H1 (cell line): ENCODE measurements around the gene DPEP2NB. TPM values are rescaled to one million over a fixed set of nuclear protein-coding genes. Genes with fewer than 3 reads are reported as not detected.

ENCODE experiments used
- CTCF ChIA-PET: fragments of 300-600 bp; sonication (Branson Sonifier 250); formaldehyde crosslinking; loops from one replicate; lab custom pipeline; 2021; ENCODE audit not compliant: partially characterized antibody; lab: Charles Lee
- POLR2A ChIA-PET: fragments of 300-600 bp; sonication (Branson Sonifier 250); formaldehyde crosslinking; loops from one replicate; lab custom pipeline; 2021; ENCODE audit warnings: inconsistent platforms; ENCODE audit not compliant: partially characterized antibody; lab: Charles Lee
- DNase-seq, 2 experiments: peaks; one replicate each; pipeline versions ENCODE4 v3.0.0 to v3.0.0-alpha.2; 2010 to 2022; ENCODE audit warnings: low spot score in 2 of 2, low read depth in 1 of 2, mixed read lengths in 1 of 2
- FAIRE-seq: peaks from 2 replicates; lab custom pipeline; 2011; peaks lifted over from hg19 to GRCh38; lab: Jason Lieb, UNC
- H2AFZ ChIP-seq: 2 replicates; pipeline ENCODE4 v1.8.1; 2012; ENCODE audit warnings: low read length, inconsistent platforms
- H2AK5ac ChIP-seq: 2 replicates; pipeline ENCODE4 v1.6.1; 2013; ENCODE audit warnings: low read depth, low read length
- H2BK120ac ChIP-seq: replicated peaks from 2 replicates; pipeline ENCODE3; 2013; ENCODE audit warnings: low read depth, low read length, inconsistent platforms
- H2BK12ac ChIP-seq: 2 replicates; pipeline ENCODE4 v1.6.1; 2013; ENCODE audit warnings: low read depth, low read length
- H2BK15ac ChIP-seq: 2 replicates; pipeline ENCODE4 v1.6.1; 2013; ENCODE audit warnings: low read length
- H2BK20ac ChIP-seq: 2 replicates; pipeline ENCODE4 v1.6.1; 2013; ENCODE audit warnings: low read length
- H2BK5ac ChIP-seq: 2 replicates; pipeline ENCODE4 v1.6.1; 2013; ENCODE audit warnings: low read depth, low read length
- H3K14ac ChIP-seq: 2 replicates; pipeline ENCODE4 v1.6.1; 2013; ENCODE audit warnings: inconsistent platforms; ENCODE audit not compliant: insufficient read length
- H3K18ac ChIP-seq: 2 replicates; pipeline ENCODE4 v1.6.1; 2013; ENCODE audit warnings: low read length; ENCODE audit errors: extremely low read depth
- H3K23ac ChIP-seq: 2 replicates; pipeline ENCODE4 v1.6.1; 2013; ENCODE audit warnings: inconsistent platforms; ENCODE audit not compliant: insufficient read length
- H3K23me2 ChIP-seq: 2 replicates; pipeline ENCODE4 v1.6.1; 2013; ENCODE audit warnings: low read depth, low read length
- H3K27ac ChIP-seq: 2 replicates; pipeline ENCODE4 v1.6.1; 2011; ENCODE audit warnings: low read depth, low read length, inconsistent platforms
- H3K27me3 ChIP-seq, 4 experiments: replicated peaks in 1 of 4; 1 replicate in 1 of 4; 2 replicates in 3 of 4; pipeline versions ENCODE4 v1.6.1 to v1.8.1; 2011 to 2013; ENCODE audit warnings: low read length in 3 of 4, mild to moderate bottlenecking in 3 of 4, inconsistent platforms in 2 of 4, mixed read lengths in 2 of 4, moderate library complexity in 1 of 4; ENCODE audit not compliant: control insufficient read depth in 3 of 4, insufficient read depth in 3 of 4; ENCODE audit errors: extremely low read depth in 1 of 4
- H3K36me3 ChIP-seq, 4 experiments: 2 replicates each; pipeline versions ENCODE4 v1.6.1 to v1.8.1; 2011 to 2013; ENCODE audit warnings: mild to moderate bottlenecking in 4 of 4, low read length in 3 of 4, moderate library complexity in 2 of 4, control low read depth in 1 of 4, inconsistent platforms in 1 of 4; ENCODE audit not compliant: insufficient read depth in 4 of 4, control insufficient read depth in 2 of 4
- H3K4ac ChIP-seq: replicated peaks from 2 replicates; pipeline ENCODE3; 2013; ENCODE audit warnings: low read length, low read depth, mixed read lengths, inconsistent platforms; ENCODE audit not compliant: insufficient read length
- H3K4me1 ChIP-seq, 4 experiments: replicated peaks in 1 of 4; 1 replicate in 1 of 4; 2 replicates in 3 of 4; pipeline versions ENCODE4 v1.6.1 to v1.8.1; 2011 to 2013; ENCODE audit warnings: low read length in 3 of 4, inconsistent platforms in 2 of 4, mixed read lengths in 1 of 4; ENCODE audit not compliant: insufficient read depth in 4 of 4, control insufficient read depth in 3 of 4
- H3K4me2 ChIP-seq, 2 experiments: 2 replicates each; pipeline versions ENCODE4 v1.6.1 to v1.8.1; 2011 to 2013; ENCODE audit warnings: low read depth in 2 of 2, low read length in 2 of 2, control low read depth in 1 of 2, inconsistent platforms in 1 of 2, mild to moderate bottlenecking in 1 of 2; ENCODE audit not compliant: insufficient read depth in 1 of 2
- H3K4me3 ChIP-seq, 4 experiments: fragments of 200-600, 300-600 bp in 1 of 4; sonication (generic), shearing (Covaris generic), sonication (Bioruptor Twin) in 1 of 4; 2 replicates each; pipeline versions ENCODE4 v1.5.1 to v1.8.1; 2011 to 2016; ENCODE audit warnings: low read length in 4 of 4, low read depth in 3 of 4, control low read depth in 2 of 4, inconsistent platforms in 2 of 4, mild to moderate bottlenecking in 2 of 4, mixed read lengths in 1 of 4, moderate library complexity in 1 of 4; ENCODE audit not compliant: insufficient read depth in 2 of 4; ENCODE audit errors: extremely low read depth in 1 of 4
- H3K56ac ChIP-seq: replicated peaks from 2 replicates; pipeline ENCODE3; 2013; ENCODE audit warnings: low read depth, mild to moderate bottlenecking, mixed read lengths, low read length, inconsistent platforms; ENCODE audit not compliant: insufficient read length
- H3K79me1 ChIP-seq: 2 replicates; pipeline ENCODE4 v1.6.1; 2013; ENCODE audit warnings: low read depth, low read length, control low read depth
- H3K79me2 ChIP-seq, 2 experiments: 2 replicates each; pipeline versions ENCODE4 v1.6.1 to v1.8.1; 2012 to 2013; ENCODE audit warnings: low read length in 2 of 2, mild to moderate bottlenecking in 2 of 2, inconsistent platforms in 1 of 2; ENCODE audit not compliant: insufficient read depth in 2 of 2, control insufficient read depth in 1 of 2
- H3K9ac ChIP-seq, 4 experiments: replicated peaks in 1 of 4; 1 replicate in 1 of 4; 2 replicates in 3 of 4; pipeline versions ENCODE4 v1.6.1 to v1.8.1; 2011 to 2013; ENCODE audit warnings: low read depth in 3 of 4, low read length in 3 of 4, control low read depth in 2 of 4, mild to moderate bottlenecking in 2 of 4, moderate library complexity in 2 of 4, inconsistent platforms in 1 of 4; ENCODE audit errors: extremely low read depth in 1 of 4
- H3K9me3 ChIP-seq, 2 experiments: 2 replicates each; pipeline versions ENCODE4 v1.6.1 to v1.8.1; 2012 to 2013; ENCODE audit warnings: mild to moderate bottlenecking in 2 of 2, moderate library complexity in 2 of 2, control low read depth in 1 of 2, inconsistent platforms in 1 of 2, low read depth in 1 of 2, low read length in 1 of 2, mixed read lengths in 1 of 2; ENCODE audit not compliant: insufficient read depth in 2 of 2
- H4K20me1 ChIP-seq, 2 experiments: replicated peaks in 1 of 2; 2 replicates each; pipeline versions ENCODE3 to v1.8.1; 2011 to 2013; ENCODE audit warnings: inconsistent platforms in 2 of 2, low read length in 2 of 2, mild to moderate bottlenecking in 1 of 2; ENCODE audit not compliant: insufficient read depth in 2 of 2, control insufficient read depth in 1 of 2
- H4K5ac ChIP-seq: 2 replicates; pipeline ENCODE4 v1.6.1; 2013; ENCODE audit warnings: low read length, low read depth, mixed read lengths, inconsistent platforms; ENCODE audit not compliant: insufficient read length
- H4K8ac ChIP-seq: 2 replicates; pipeline ENCODE4 v1.8.0; 2013; ENCODE audit warnings: mild to moderate bottlenecking, moderate library complexity, low read length, inconsistent platforms; ENCODE audit not compliant: insufficient read depth; ENCODE audit errors: extremely low read depth
- H4K91ac ChIP-seq: replicated peaks from 2 replicates; pipeline ENCODE3; 2013; ENCODE audit warnings: low read length, mixed read lengths, inconsistent platforms; ENCODE audit not compliant: insufficient read length
- BCL11A ChIP-seq, 2 experiments: IDR thresholded peaks; one replicate each; pipeline ENCODE4 v1.6.1; 2011; ENCODE audit warnings: low read depth in 2 of 2, low read length in 2 of 2, mild to moderate bottlenecking in 2 of 2
- HDAC2 ChIP-seq, 2 experiments: fragments of 300-600 bp in 1 of 2; sonication (generic) in 1 of 2; IDR thresholded peaks; 2 replicates each; pipeline ENCODE4 v1.6.1; 2011 to 2012; ENCODE audit warnings: low read depth in 2 of 2, low read length in 2 of 2, mild to moderate bottlenecking in 2 of 2, moderate library complexity in 2 of 2, borderline replicate concordance in 1 of 2, inconsistent platforms in 1 of 2
- NANOG ChIP-seq: IDR thresholded peaks from 2 replicates; pipeline ENCODE4 v1.6.1; 2011; ENCODE audit warnings: low read length, low read depth, mild to moderate bottlenecking, inconsistent platforms; ENCODE audit not compliant: insufficient read depth, poor library complexity, severe bottlenecking
- RAD21 ChIP-seq, 2 experiments: IDR thresholded peaks in 1 of 2; conservative IDR thresholded peaks in 1 of 2; 2 replicates each; pipeline ENCODE4 v1.6.1; 2011; ENCODE audit warnings: low read depth in 2 of 2, low read length in 2 of 2, improper control_type of control experiment in 1 of 2, inconsistent platforms in 1 of 2, mild to moderate bottlenecking in 1 of 2, moderate library complexity in 1 of 2
- RBBP5 ChIP-seq: IDR thresholded peaks from 2 replicates; pipeline ENCODE4 v1.7.1; 2012; ENCODE audit warnings: low read depth, mild to moderate bottlenecking, inconsistent platforms, low read length, moderate library complexity, borderline replicate concordance
- RFX5 ChIP-seq: IDR thresholded peaks from 2 replicates; pipeline ENCODE4 v1.6.1; 2011; ENCODE audit warnings: low read depth, low read length, improper control_type of control experiment, borderline replicate concordance
- SIRT6 ChIP-seq: IDR thresholded peaks from one replicate; pipeline ENCODE4 v1.7.1; 2012; ENCODE audit warnings: low read length, inconsistent platforms
- SP4 ChIP-seq: IDR thresholded peaks from 2 replicates; pipeline ENCODE4 v1.6.1; 2012; ENCODE audit warnings: low read length, inconsistent platforms
- TAF7 ChIP-seq: optimal IDR thresholded peaks from 2 replicates; pipeline ENCODE3; 2011; ENCODE audit warnings: low read depth, mild to moderate bottlenecking, inconsistent platforms, low read length, moderate library complexity, borderline replicate concordance
- WGBS, 2 experiments: shearing (Covaris generic) in 1 of 2; methylation state at CpG; one replicate each; pipeline versions ENCODE4 v1.1.6 to v1.1.7; 2013 to 2015; ENCODE audit warnings: low lambda C conversion rate in 2 of 2, mixed read lengths in 2 of 2, inconsistent platforms in 1 of 2, low coverage in 1 of 2, missing lambda C conversion rate in 1 of 2; ENCODE audit not compliant: insufficient replicate concordance in 2 of 2, insufficient coverage in 1 of 2, insufficient read length in 1 of 2; ENCODE audit errors: extremely low coverage in 1 of 2, missing lambda C conversion rate in 1 of 2; 5-methylcytosine and 5-hydroxymethylcytosine counted together
- polyA plus RNA-seq, 7 experiments: library from polyadenylated mRNA; depleted of rRNA in 3 of 7; stranded (reverse) in 5 of 7; unstranded in 2 of 7; fragments of >200 nt in 5 of 7; fragments of 200-250 nt in 2 of 7; gene quantifications; 1 replicate in 5 of 7; 2 replicates in 1 of 7; 4 replicates in 1 of 7; pipeline versions ENCODE4 v1.2.1 to v1.2.3, GENCODE V29; 2011 to 2013; ENCODE audit warnings: missing spikeins in 2 of 7, mixed read lengths in 2 of 7
- total RNA-seq: library from RNA; stranded (reverse); fragmentation: NEBNext Ultra II Directional; extraction: Animal tissue kit (Norgen Biotek cat#: 25700); gene quantifications from 2 replicates; pipeline ENCODE4 v1.2.1, GENCODE V29; 2021

DPEP2NB gene
- total and polyA plus RNA-seq, 2 of the 8 experiments (the other 6 are each of a cell fraction or from before 2014, with no cell fraction given), result not detected

DNA sequence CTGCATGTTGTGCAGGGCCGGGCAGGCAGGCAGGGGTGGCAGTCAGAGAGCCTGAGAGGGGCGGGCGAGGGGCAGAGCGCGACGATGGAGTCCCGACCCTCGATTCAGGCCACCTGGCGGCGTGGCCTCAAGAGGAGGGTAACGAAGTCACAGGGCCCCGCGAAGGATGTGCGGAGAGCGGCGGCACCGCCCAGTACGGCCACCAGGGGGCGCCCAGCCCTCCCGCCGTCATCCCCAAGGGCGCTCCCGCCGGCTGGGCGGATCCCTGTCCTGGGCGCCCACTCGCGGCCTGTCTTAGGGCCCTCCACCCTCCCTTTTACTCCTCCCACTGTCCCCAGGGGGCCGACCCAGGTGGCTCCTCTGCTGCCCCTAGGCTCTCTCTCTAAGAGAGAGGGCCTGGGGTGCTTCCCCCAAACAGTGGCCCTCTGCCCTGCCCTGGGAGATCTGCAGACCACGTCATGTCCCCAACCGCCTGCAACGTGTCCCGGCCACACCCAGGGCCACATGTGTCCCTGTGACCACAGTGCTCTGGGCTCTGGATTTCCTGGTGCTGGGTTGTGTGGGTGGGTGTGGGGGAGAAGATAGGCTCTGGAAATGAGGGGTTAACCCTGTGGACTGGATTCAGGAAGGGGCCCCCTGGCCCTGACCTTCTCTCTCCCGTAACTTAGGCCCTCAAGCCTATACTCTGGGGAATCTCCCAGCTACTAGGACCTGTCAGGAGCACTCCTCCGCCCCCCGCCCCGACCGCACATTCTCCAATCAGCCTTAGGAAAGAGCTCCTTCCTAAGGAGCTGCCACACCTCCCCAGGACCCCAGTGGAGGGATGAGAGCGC, 22.3 kb downstream of the DPEP2NB start:
- CTCF ChIA-PET, result interaction anchor here (0.6 to 3.0 kb wide), 29 partner anchors 8 to 337 kb away, joined by 3 to 33 read pairs (median 4); partner anchors contain the start of genes DDX28, DPEP2NB, DPEP3 and DUS2
- H3K36me3 ChIP-seq, result no peaks in the 10 kb centered on the region
- POLR2A ChIA-PET, result interaction anchor here (1.0 to 5.1 kb wide), 2 partner anchors 11 to 29 kb away, joined by 3 to 26 read pairs; partner anchors contain the start of genes DDX28 and DUS2
- peaks cover 0 to 12% (median 8%) of the 10 kb centered on the region in 4 experiments; a peak in 5 of 7 replicates for H3K27me3 ChIP-seq
- 37% methylated on average over 25 of the region's 39 CpGs; no CpG with 5 or more reads in 1 of the 2 experiments for WGBS, 2 experiments
- no peak overlapping the region for H3K27ac ChIP-seq
- no peaks in the 10 kb centered on the region for H4K20me1 ChIP-seq
- no peaks in the 10 kb centered on the region; the same call in 1 of the 2 replicates for H3K79me1 ChIP-seq
- peak in 1 of 2 experiments; percentile 93 for DNase-seq
- H2BK5ac ChIP-seq, result no peak overlapping the region
- H2BK15ac ChIP-seq, result 0 out of 2 replicates have a peak overlapping the region, but pooled peaks have one; percentile 46
- H3K23ac ChIP-seq, result no peak overlapping the region
- peak overlapping the region in 1 of 2 experiments; percentile 55; a peak in 3 of 4 replicates for H3K4me2 ChIP-seq
- no peaks in the 10 kb centered on the region for H3K9me3 ChIP-seq
- no peaks in the 10 kb centered on the region; a peak in 3 of 7 replicates for H3K4me1 ChIP-seq
- no peak overlapping the region for H3K9ac ChIP-seq
- H2AFZ ChIP-seq, result no peak overlapping the region
- no peak overlapping the region for H3K14ac ChIP-seq
- peak overlapping the region; percentile 62; the same call in 1 of the 2 replicates for H2BK12ac ChIP-seq
- no peak overlapping the region for H2AK5ac ChIP-seq
- H4K8ac ChIP-seq, result peak overlapping the region; percentile 89; the same call in 1 of the 2 replicates
- H3K4me3 ChIP-seq, result no peak overlapping the region
- H3K18ac ChIP-seq, result no peak overlapping the region
- H3K79me2 ChIP-seq, result no peaks in the 10 kb centered on the region
- H4K5ac ChIP-seq, result no peak overlapping the region
- no peaks in the 10 kb centered on the region; the same call in 1 of the 2 replicates for H3K23me2 ChIP-seq
- H2BK120ac ChIP-seq, result no peak overlapping the region
- H2BK20ac ChIP-seq, result no peak overlapping the region
- no peak overlapping the region for H3K4ac ChIP-seq
- H3K56ac ChIP-seq, result no peak overlapping the region
- no peak for FAIRE-seq
- H4K91ac ChIP-seq, result no peak overlapping the region
- no peak for TF ChIP-seq RBBP5
- no peak for TF ChIP-seq SIRT6
- no peak for TF ChIP-seq NANOG
- no peak for TF ChIP-seq BCL11A (IDR thresholded peaks at IDR 0.05; ENCODE audit: low read depth in 2 of 2, low read length in 2 of 2)
- peak; percentile 38 for TF ChIP-seq TAF7
- no peak for TF ChIP-seq SP4
- TF ChIP-seq RAD21 (IDR thresholded peaks at IDR 0.05 in 1 of 2, conservative IDR thresholded peaks at IDR 0.05 in 1 of 2; ENCODE audit: low read depth in 2 of 2, low read length in 2 of 2), result peak; percentile 53 to 65
- peak; percentile 63 to 92; a peak in 2 of 4 replicates for TF ChIP-seq HDAC2 (IDR thresholded peaks at IDR 0.05; ENCODE audit: borderline replicate concordance in 1 of 2, low read depth in 2 of 2, low read length in 2 of 2)
- no peak for TF ChIP-seq RFX5
